ENCODE measurements around the gene LILRB5.

Gene LILRB5

DNA sequence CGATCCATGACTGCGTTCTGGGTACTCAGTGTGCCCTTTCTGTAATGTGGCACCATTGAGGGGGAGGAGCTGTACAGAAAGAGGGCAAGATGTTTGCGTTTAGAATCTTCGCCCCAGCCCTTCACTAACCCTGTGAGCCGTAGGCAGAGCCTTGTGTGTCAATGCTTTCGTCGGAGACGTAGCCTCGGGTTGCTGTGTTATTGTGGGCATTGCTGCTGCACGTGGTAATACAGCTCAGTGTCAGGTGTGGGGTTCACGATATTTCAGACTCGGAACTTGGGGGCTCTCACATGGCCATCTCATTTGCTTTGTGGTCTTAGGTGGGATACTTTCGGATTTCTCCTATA is 50.3 kb downstream of the LILRB5 start:
- H4K20me1 ChIP-seq (ENCODE audit: low read depth, low read length), result peaks cover 50% of the 10 kb centered on the region
- no peaks in the 10 kb centered on the region for H3K9me2 ChIP-seq (replicated peaks; ENCODE audit: insufficient read depth, low read length)
- peaks cover 49% of the 10 kb centered on the region for H3K79me2 ChIP-seq (ENCODE audit: insufficient read depth, low read length)
- H3K4me3 ChIP-seq (ENCODE audit: insufficient read depth, low read length, poor library complexity, severe bottlenecking), result no peak overlapping the region
- H3K9ac ChIP-seq (ENCODE audit: low read length), result no peak overlapping the region
- H3K27me3 ChIP-seq (ENCODE audit: low read length), result no peaks in the 10 kb centered on the region
- no peak overlapping the region for H2AFZ ChIP-seq (ENCODE audit: low read depth, low read length, severe bottlenecking)
- TF ChIP-seq, protein P1, sequence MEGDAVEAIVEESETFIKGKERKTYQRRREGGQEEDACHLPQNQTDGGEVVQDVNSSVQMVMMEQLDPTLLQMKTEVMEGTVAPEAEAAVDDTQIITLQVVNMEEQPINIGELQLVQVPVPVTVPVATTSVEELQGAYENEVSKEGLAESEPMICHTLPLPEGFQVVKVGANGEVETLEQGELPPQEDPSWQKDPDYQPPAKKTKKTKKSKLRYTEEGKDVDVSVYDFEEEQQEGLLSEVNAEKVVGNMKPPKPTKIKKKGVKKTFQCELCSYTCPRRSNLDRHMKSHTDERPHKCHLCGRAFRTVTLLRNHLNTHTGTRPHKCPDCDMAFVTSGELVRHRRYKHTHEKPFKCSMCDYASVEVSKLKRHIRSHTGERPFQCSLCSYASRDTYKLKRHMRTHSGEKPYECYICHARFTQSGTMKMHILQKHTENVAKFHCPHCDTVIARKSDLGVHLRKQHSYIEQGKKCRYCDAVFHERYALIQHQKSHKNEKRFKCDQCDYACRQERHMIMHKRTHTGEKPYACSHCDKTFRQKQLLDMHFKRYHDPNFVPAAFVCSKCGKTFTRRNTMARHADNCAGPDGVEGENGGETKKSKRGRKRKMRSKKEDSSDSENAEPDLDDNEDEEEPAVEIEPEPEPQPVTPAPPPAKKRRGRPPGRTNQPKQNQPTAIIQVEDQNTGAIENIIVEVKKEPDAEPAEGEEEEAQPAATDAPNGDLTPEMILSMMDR (IDR thresholded peaks at IDR 0.05; ENCODE audit: insufficient read depth, low read length, poor library complexity, severe bottlenecking), result no peak
- no peak for TF ChIP-seq EZH2phosphoT487 (conservative IDR thresholded peaks at IDR 0.05; ENCODE audit: low read length)
- no peak overlapping the region for H3K27ac ChIP-seq (ENCODE audit: low read depth, low read length)
- no peak overlapping the region for H3K4me2 ChIP-seq (ENCODE audit: low read depth, low read length, poor library complexity, severe bottlenecking)
- H3K9me3 ChIP-seq (ENCODE audit: insufficient read depth, low read length), result no peaks in the 10 kb centered on the region
- peaks cover 34% of the 10 kb centered on the region for H3K36me3 ChIP-seq (ENCODE audit: low read length)
- H3F3A ChIP-seq (ENCODE audit: insufficient read depth), result peaks cover 71% of the 10 kb centered on the region

DNA sequence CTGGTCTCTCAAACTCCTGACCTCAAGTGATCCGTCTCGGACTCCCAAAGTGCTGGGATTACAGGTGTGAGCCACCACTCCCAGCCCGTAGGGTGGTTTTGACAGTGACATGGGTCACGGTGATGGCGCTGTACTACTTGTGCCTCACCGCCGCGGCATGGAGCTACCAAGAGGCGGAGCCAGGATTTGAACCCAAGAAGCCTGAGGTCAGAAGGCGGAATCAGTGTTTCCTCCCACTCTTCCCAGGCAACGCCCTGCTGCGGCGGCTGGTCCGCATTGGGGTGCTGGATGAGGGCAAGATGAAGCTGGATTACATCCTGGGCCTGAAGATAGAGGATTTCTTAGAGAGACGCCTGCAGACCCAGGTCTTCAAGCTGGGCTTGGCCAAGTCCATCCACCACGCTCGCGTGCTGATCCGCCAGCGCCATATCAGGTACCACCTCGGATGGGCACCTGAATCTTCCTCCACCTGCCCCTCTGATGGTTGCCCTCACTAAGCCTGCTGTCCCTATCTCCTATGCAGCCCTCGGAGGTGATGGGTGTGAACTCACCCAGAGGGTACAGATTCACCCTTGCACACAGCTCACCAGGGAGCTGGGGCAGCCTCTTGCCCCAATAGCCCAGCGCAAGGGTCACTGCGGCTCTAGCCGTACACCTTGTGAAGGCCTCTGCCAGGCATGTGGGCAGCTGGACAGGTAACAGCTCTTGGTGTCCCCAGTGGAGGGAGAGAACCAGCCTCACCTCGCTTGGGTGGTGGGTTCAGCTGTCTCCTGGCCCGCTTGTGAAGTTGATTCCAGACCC is 50.8 kb downstream of the LILRB5 start:
- H3F3A ChIP-seq (ENCODE audit: insufficient read depth), result peaks cover 77% of the 10 kb centered on the region
- peaks cover 40% of the 10 kb centered on the region for H3K36me3 ChIP-seq (ENCODE audit: low read length)
- TF ChIP-seq, protein P1 (IDR thresholded peaks at IDR 0.05; ENCODE audit: insufficient read depth, low read length, poor library complexity, severe bottlenecking), result no peak
- TF ChIP-seq EZH2phosphoT487 (conservative IDR thresholded peaks at IDR 0.05; ENCODE audit: low read length), result no peak
- H3K9ac ChIP-seq (ENCODE audit: low read length), result no peak overlapping the region
- no peak overlapping the region for H3K4me2 ChIP-seq (ENCODE audit: low read depth, low read length, poor library complexity, severe bottlenecking)
- no peaks in the 10 kb centered on the region for H3K9me2 ChIP-seq (replicated peaks; ENCODE audit: insufficient read depth, low read length)
- H3K27ac ChIP-seq (ENCODE audit: low read depth, low read length), result no peak overlapping the region
- H3K9me3 ChIP-seq (ENCODE audit: insufficient read depth, low read length), result no peaks in the 10 kb centered on the region
- H4K20me1 ChIP-seq (ENCODE audit: low read depth, low read length), result peaks cover 53% of the 10 kb centered on the region
- H2AFZ ChIP-seq (ENCODE audit: low read depth, low read length, severe bottlenecking), result no peak overlapping the region
- no peaks in the 10 kb centered on the region for H3K27me3 ChIP-seq (ENCODE audit: low read length)
- peaks cover 55% of the 10 kb centered on the region for H3K79me2 ChIP-seq (ENCODE audit: insufficient read depth, low read length)
- H3K4me3 ChIP-seq (ENCODE audit: insufficient read depth, low read length, poor library complexity, severe bottlenecking), result no peak overlapping the region

DNA sequence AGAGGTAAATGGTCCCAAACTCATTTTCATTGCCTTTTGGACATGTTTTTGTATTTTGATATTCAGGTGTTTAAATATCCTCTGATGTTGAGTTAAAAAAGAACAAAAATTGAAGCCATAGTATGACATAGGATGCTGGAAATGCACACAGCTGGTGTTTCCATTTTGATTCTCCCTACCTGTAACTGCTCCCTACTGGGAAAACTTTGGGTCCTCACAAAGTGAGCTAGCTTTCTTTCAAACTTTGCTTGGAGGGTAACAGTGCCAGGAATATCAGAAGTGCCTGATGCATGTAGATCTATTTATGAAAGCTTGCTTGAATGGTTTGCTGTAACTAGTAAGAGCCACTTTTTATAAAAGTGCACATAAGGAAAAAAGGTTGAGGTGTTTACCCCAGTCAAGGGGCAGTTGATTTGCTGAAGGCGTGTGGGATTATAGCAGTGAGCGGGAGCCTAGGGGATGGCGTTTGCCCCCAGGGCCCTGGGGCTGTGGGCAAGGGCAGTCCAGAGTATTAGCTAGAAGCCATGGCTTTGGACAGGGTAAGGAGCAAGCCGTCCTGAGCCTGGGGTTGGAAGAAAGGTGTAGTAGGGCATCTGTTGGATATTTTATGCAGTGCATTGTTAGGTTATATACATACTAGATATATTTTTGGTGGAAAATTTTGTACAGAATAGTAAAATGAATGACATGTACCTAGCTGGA is 52.2 kb downstream of the LILRB5 start:
- no peak for TF ChIP-seq EZH2phosphoT487 (conservative IDR thresholded peaks at IDR 0.05; ENCODE audit: low read length)
- TF ChIP-seq, protein P1 (IDR thresholded peaks at IDR 0.05; ENCODE audit: insufficient read depth, low read length, poor library complexity, severe bottlenecking), result no peak
- peaks cover 53% of the 10 kb centered on the region for H4K20me1 ChIP-seq (ENCODE audit: low read depth, low read length)
- H3K9me2 ChIP-seq (replicated peaks; ENCODE audit: insufficient read depth, low read length), result no peaks in the 10 kb centered on the region
- no peak overlapping the region for H3K27ac ChIP-seq (ENCODE audit: low read depth, low read length)
- H3K79me2 ChIP-seq (ENCODE audit: insufficient read depth, low read length), result peaks cover 61% of the 10 kb centered on the region
- H3K9ac ChIP-seq (ENCODE audit: low read length), result no peak overlapping the region
- peaks cover 41% of the 10 kb centered on the region for H3K36me3 ChIP-seq (ENCODE audit: low read length)
- H2AFZ ChIP-seq (ENCODE audit: low read depth, low read length, severe bottlenecking), result no peak overlapping the region
- peak overlapping the region; percentile 79 for H3K4me2 ChIP-seq (ENCODE audit: low read depth, low read length, poor library complexity, severe bottlenecking)
- H3F3A ChIP-seq (ENCODE audit: insufficient read depth), result peaks cover 70% of the 10 kb centered on the region
- H3K9me3 ChIP-seq (ENCODE audit: insufficient read depth, low read length), result no peaks in the 10 kb centered on the region
- no peaks in the 10 kb centered on the region for H3K27me3 ChIP-seq (ENCODE audit: low read length)
- H3K4me3 ChIP-seq (ENCODE audit: insufficient read depth, low read length, poor library complexity, severe bottlenecking), result peak overlapping the region; percentile 9
